Hematopoietic multipotent progenitor cell treated with erythropoietin and hydrocortisone succinate and interleukin-3 and kit ligand, for 6 days (in vitro differentiated cells): ENCODE measurements around the gene CPM.
"Not testable (repeated sequence)": the region's sequence is repeated elsewhere in the genome, so short reads cannot be mapped to it uniquely, and the experiment has no call there.

Experiments used
- DNase-seq: peaks from one replicate; pipeline ENCODE4 v3.0.0-alpha.2; 2015

CPM gene

DNA sequence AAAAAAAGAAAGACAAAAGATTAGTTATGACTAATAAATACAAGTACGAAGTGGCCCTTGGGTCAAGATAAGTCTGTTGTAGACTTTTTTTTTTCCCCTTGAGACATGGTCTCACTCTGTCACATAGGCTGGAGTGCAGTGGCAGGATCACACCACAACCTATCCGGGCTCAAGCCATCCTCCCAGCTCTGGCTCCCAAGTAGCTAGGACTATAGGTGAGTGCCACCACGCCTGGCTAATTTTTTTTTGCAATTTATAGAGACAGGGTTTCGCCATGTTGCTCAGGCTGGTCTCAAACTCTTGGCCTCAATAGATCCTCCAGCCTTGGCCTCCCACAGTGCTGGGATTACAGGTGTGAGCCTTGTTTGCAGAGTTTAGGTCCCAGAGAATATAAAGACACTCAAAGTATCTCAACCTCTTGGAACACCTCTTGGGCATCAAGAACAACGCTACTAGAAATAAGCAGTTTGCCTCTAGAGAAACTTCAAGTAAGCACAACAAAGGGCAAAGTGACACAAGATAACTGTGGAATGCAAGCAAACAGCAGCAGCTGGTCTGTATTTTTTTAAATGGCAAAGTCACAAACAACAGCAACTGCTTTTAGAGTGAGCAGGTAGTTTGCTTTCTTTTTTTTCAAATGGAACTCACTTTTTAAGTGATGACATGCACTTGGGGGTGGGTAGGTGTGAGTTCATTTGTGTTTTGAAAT is 128.9 kb downstream of the CPM start:
- no peak for DNase-seq

DNA sequence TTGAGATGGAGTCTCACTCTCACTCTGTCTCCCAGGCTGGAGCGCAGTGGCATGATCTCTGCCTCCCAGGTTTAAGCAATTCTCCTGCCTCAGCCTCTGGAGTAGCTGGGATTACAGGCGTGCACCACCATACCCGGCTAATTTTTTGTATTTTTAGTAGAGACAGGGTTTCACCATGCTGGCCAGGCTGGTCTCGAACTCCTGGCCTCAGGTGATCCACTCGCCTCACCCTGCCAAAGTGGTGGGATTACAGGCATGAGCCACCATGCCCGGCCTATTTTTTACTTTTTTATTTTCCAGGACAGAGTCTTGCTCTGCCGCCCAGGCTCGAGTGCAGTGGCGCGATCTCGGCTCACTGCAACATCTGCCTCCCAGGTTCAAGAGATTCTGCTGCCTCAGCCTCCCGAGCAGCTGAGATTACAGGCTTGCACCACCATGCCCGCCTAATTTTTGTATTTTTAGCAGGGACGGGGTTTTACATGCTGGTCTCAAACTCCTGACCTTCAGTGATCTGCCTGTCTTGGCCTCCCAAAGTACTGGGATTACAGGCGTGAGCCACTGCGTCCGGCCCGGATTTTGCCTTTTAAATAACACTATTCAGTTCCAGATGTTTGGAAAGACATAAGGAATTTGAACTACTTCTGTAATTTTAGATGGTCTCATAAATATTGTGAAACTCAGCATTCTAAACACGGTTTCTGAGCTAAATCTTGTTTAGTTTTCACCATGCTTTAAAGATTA is 129.9 kb downstream of the CPM start:
- DNase-seq: not testable (repeated sequence)

DNA sequence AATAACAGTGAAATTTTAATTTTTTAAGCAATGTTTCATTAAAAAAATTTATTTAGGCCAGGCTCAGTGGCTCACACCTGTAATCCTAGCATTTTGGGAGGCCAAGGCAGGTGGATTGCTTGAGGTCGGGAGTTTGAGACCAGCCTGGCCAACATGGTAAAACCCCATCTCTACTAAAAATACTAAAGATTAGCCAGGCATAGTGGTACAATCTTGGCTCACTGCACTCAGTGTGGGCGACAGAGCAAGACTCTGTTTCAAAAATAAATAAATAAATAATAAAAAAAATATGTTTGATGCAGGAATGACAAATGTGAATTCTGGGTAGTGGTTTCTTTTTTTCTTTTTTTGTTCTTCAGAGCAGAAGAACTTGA is 130.6 kb downstream of the CPM start:
- not testable (repeated sequence) for DNase-seq
